Smooth muscle cell (in vitro differentiated cells): ENCODE results near the gene PDGFB. TPM values are rescaled to one million over a fixed set of nuclear protein-coding genes. Genes with fewer than 3 reads are reported as not detected.

Source experiments
- DNase-seq: peaks from one replicate; lab custom pipeline; 2025; ENCODE audit not compliant: unreplicated experiment; lab: John Stamatoyannopoulos, UW
- H2AFZ ChIP-seq: fragments of 200-600 bp; sonication (generic); 2 replicates; pipeline ENCODE4 v1.6.0; 2016; ENCODE audit warnings: antibody characterized with exemption, low read depth, mild to moderate bottlenecking
- H3F3A ChIP-seq: fragments of 200-600 bp; sonication (generic); 2 replicates; pipeline ENCODE4 v1.6.0; 2017; ENCODE audit warnings: antibody characterized with exemption, low read depth
- H3K27ac ChIP-seq: fragments of 200-600 bp; sonication (generic); 2 replicates; pipeline ENCODE4 v1.5.1; 2016; ENCODE audit warnings: low read depth, mild to moderate bottlenecking
- H3K27me3 ChIP-seq: fragments of 200-600 bp; sonication (generic); 2 replicates; pipeline ENCODE4 v1.6.1; 2016; ENCODE audit warnings: low read depth, mild to moderate bottlenecking
- H3K36me3 ChIP-seq: fragments of 200-600 bp; sonication (generic); 2 replicates; pipeline ENCODE4 v1.5.1; 2016; ENCODE audit warnings: low read depth
- H3K4me1 ChIP-seq: fragments of 200-600 bp; sonication (generic); 2 replicates; pipeline ENCODE4 v1.5.1; 2016; ENCODE audit warnings: low read depth
- H3K4me2 ChIP-seq: fragments of 200-600 bp; sonication (generic); 2 replicates; pipeline ENCODE4 v1.6.0; 2016; ENCODE audit warnings: mild to moderate bottlenecking
- H3K4me3 ChIP-seq: fragments of 200-600 bp; sonication (generic); 2 replicates; pipeline ENCODE4 v1.5.1; 2016; ENCODE audit warnings: mild to moderate bottlenecking
- H3K79me2 ChIP-seq: fragments of 200-600 bp; sonication (generic); 2 replicates; pipeline ENCODE4 v1.6.0; 2016; ENCODE audit warnings: low read depth, mild to moderate bottlenecking
- H3K9ac ChIP-seq: fragments of 200-600 bp; sonication (generic); 2 replicates; pipeline ENCODE4 v1.6.0; 2016; ENCODE audit warnings: low read depth
- H3K9me3 ChIP-seq: fragments of 200-600 bp; sonication (generic); replicated peaks from 2 replicates; pipeline ENCODE4 v1.5.1; 2016; ENCODE audit warnings: low read depth
- H4K20me1 ChIP-seq: fragments of 200-600 bp; sonication (generic); 2 replicates; pipeline ENCODE4 v1.6.0; 2016; ENCODE audit warnings: low read depth
- WGBS: methylation state at CpG from one replicate; pipeline ENCODE4 v1.1.7; 2016; ENCODE audit warnings: low lambda C conversion rate; 5-methylcytosine and 5-hydroxymethylcytosine counted together
- polyA plus RNA-seq: library from polyadenylated mRNA; unstranded; fragments of >200 nt; fragmentation: Nextera tagmentation; extraction: Ambion mirVana; gene quantifications from 2 replicates; pipeline ENCODE4 v1.2.1, GENCODE V29; 2016
- total RNA-seq: library from RNA; depleted of rRNA; stranded (reverse); fragments of >200 nt; gene quantifications from 2 replicates; pipeline ENCODE4 v1.2.3, GENCODE V29; 2014
- TF ChIP-seq, protein P1 (sequence below): fragments of 200-600 bp; sonication (generic); IDR thresholded peaks from 2 replicates; pipeline ENCODE4 v1.5.1; 2017; ENCODE audit warnings: borderline replicate concordance, mild to moderate bottlenecking, antibody characterized with exemption; ENCODE audit not compliant: insufficient read depth, poor library complexity, severe bottlenecking

Gene PDGFB
- total and polyA plus RNA-seq, 2 experiments from 2014 or later: 0.31 to 2.1 TPM

DNA sequence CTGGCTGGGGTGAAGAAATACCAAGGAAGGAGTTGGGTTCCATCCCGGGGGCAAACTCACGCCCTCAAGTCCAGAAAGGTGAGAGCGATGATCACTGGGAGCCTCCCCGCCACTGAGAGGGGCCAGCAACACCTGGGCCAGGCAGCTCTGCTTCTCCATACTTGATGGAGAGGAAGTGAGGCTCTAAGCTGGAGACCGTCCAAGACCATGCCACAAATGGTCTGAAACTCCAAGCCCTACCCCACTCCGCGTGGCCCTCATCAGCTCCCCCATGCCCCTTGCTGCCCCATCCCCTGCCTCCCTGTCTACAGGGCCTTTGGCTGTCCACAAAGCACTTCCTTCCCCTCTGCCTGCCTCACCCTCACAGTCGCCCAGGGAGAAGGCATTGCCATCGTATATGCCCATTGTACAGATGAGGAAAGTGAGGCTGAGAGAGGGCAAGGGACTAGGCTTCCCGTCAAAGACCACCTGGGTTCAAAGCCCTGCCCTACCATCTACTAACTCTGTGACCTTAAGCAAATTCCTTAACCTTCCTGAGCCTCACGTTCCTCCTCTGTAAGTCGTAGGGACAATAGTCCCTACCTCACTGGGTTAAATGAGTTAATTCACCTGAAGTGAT is 4.4 kb upstream of the PDGFB start:
- H3K27me3 ChIP-seq: peaks cover 30% of the 10 kb centered on the region
- H3K4me2 ChIP-seq: no peak overlapping the region
- H3K9ac ChIP-seq: no peak overlapping the region

DNA sequence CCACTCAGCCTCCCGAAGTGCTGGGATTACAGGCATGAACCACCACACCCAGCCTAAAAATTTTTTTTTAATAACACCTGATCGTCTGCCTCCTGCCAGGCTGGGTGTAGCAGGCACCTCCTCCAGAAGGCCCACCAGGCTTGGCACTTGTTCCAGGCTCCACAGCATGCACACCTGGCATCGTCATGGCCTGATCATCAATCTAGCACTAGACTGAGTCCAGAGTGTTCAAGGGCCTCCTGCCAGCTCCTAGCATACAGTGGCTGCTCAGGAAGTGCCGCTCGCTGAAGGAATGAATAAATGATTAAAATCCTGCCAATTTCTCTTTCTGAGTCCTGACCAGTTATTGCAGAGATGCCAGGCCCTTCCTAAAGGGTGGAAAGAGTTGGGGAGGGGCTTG is 3.5 kb upstream of the PDGFB start:
- H3K9me3 ChIP-seq: no peaks in the 10 kb centered on the region
- H3K4me2 ChIP-seq: no peak overlapping the region
- no peaks in the 10 kb centered on the region for H4K20me1 ChIP-seq
- no peak overlapping the region for H3K27ac ChIP-seq
- peaks cover 39% of the 10 kb centered on the region for H3K27me3 ChIP-seq
- H3K4me3 ChIP-seq: no peak overlapping the region
- no peaks in the 10 kb centered on the region for H3F3A ChIP-seq
- WGBS: 75% methylated on average over 5 of the region's 5 CpGs
- H2AFZ ChIP-seq: no peak overlapping the region
- no peak overlapping the region for H3K9ac ChIP-seq
- H3K36me3 ChIP-seq: no peaks in the 10 kb centered on the region
- TF ChIP-seq, protein P1, sequence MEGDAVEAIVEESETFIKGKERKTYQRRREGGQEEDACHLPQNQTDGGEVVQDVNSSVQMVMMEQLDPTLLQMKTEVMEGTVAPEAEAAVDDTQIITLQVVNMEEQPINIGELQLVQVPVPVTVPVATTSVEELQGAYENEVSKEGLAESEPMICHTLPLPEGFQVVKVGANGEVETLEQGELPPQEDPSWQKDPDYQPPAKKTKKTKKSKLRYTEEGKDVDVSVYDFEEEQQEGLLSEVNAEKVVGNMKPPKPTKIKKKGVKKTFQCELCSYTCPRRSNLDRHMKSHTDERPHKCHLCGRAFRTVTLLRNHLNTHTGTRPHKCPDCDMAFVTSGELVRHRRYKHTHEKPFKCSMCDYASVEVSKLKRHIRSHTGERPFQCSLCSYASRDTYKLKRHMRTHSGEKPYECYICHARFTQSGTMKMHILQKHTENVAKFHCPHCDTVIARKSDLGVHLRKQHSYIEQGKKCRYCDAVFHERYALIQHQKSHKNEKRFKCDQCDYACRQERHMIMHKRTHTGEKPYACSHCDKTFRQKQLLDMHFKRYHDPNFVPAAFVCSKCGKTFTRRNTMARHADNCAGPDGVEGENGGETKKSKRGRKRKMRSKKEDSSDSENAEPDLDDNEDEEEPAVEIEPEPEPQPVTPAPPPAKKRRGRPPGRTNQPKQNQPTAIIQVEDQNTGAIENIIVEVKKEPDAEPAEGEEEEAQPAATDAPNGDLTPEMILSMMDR: no peak
- no peak for DNase-seq
- peaks cover under 1% of the 10 kb centered on the region for H3K4me1 ChIP-seq
- no peaks in the 10 kb centered on the region for H3K79me2 ChIP-seq

More for the DNA sequence above, 4.4 kb upstream of the PDGFB start:
- TF ChIP-seq, protein P1: no peak
- Histone ChIP-seq H3K27ac (no peak overlapping the region), H2AFZ (no peak overlapping the region), H3K36me3 (no peaks in the 10 kb centered on the region), H3K9me3 (no peaks in the 10 kb centered on the region), H4K20me1 (no peaks in the 10 kb centered on the region), H3K4me1 (no peaks in the 10 kb centered on the region), H3K79me2 (no peaks in the 10 kb centered on the region), H3K4me3 (no peak overlapping the region), H3F3A (no peaks in the 10 kb centered on the region)
- 92% methylated on average over 12 of the region's 12 CpGs for WGBS
- DNase-seq: no peak

DNA sequence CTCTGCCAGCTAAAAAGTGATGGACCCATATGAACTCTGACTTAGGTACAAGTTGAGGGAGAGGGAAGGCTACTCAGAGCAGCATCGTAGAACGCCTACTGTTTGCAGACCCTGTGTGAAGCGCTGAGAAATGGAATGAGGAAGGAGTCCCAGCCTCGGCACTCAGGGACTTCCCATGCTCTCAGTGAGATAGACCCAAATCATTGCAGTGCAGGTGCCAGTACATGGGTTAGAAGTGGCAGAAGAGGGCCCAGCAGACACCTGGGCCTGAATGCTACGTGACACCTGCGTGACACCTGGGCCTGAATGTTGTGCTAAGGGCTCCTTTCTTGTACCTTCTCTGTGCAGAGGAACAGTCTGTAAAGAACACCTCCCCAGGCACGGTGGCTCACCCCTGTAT is 2.6 kb upstream of the PDGFB start:
- DNase-seq: no peak
- Histone ChIP-seq H2AFZ (no peak overlapping the region), H3K36me3 (no peaks in the 10 kb centered on the region), H3K9ac (no peak overlapping the region), H3K9me3 (no peaks in the 10 kb centered on the region), H3F3A (no peaks in the 10 kb centered on the region), H3K4me3 (no peak overlapping the region), H3K79me2 (no peaks in the 10 kb centered on the region), H3K4me2 (no peak overlapping the region), H3K4me1 (peaks cover 8% of the 10 kb centered on the region), H4K20me1 (no peaks in the 10 kb centered on the region), H3K27me3 (peaks cover 48% of the 10 kb centered on the region), H3K27ac (no peak overlapping the region)
- WGBS: 92% methylated on average over 7 of the region's 7 CpGs
- TF ChIP-seq, protein P1: no peak
